NCI-H446 (cell line): ENCODE results near the gene KRT83.
"Not testable (repeated sequence)": the region's sequence is repeated elsewhere in the genome, so short reads cannot be mapped to it uniquely, and the experiment has no call there.

Source experiments
- DNase-seq, 2 experiments: peaks; one replicate each; lab custom pipeline; 2025; lab: John Stamatoyannopoulos, UW

The KRT83 gene

GRCh38 chr12:52331833-52332232 is 10.6 kb upstream of the KRT83 start:
- DNase-seq = no peak

GRCh38 chr12:52331039-52331438 is 9.8 kb upstream of the KRT83 start:
- no peak for DNase-seq

- no peak for DNase-seq
Observed at GRCh38 chr12:52327830-52328500, 6.8 kb upstream of the KRT83 start.

DNA sequence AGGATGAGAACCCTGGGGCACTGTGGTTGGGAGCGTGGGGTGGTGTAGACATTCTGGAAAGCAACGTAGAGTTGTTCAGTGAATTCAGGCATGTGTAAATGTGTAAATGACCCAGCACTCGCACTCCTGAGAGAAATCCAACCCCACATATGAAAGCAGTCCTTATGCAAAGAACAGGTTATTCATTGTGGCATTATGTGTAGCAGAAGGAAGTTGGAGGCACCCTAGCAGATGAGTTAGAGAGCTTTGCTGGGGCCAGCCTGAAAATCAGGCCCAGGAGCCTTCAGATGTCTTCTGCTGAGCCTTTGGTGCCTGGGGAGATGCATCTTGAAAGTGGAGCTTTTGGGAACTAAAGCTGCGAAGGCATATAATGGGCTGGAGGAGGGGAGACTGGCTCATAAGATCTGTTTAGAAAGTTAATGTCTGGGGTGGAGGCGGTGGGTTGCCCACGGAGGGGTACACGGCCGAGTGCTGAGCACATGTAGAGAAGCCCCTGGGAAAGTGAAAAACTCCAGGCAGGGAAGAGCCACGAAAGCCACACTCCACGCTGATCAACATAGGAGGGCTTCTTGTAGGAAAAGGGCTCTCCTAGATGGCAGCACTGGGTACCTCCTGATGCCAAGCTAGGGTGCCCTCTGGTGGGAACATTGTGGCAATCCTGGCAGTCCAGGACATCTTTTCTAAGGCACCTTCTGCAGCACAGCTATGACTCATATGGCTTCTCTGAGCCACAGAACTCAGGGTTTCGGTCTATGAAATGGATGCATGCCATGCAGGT is 6.0 kb upstream of the KRT83 start:
- peak; percentile 73 to 87 for DNase-seq

DNA sequence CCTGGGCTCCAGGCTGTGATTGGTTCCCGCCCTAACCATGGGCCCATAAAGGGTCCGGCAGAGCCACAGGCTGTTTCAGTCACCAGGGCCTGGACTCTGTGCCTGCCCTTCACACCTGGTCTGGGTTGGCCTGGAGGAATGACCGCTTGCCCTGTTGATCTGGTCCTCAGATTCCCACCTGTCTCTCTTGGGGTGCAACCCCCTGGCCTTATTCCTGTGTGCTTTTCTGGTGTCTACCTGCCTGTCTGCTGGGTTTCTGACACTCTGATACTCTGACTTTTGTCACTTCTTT is 2.9 kb upstream of the KRT83 start:
- DNase-seq = no peak

DNA sequence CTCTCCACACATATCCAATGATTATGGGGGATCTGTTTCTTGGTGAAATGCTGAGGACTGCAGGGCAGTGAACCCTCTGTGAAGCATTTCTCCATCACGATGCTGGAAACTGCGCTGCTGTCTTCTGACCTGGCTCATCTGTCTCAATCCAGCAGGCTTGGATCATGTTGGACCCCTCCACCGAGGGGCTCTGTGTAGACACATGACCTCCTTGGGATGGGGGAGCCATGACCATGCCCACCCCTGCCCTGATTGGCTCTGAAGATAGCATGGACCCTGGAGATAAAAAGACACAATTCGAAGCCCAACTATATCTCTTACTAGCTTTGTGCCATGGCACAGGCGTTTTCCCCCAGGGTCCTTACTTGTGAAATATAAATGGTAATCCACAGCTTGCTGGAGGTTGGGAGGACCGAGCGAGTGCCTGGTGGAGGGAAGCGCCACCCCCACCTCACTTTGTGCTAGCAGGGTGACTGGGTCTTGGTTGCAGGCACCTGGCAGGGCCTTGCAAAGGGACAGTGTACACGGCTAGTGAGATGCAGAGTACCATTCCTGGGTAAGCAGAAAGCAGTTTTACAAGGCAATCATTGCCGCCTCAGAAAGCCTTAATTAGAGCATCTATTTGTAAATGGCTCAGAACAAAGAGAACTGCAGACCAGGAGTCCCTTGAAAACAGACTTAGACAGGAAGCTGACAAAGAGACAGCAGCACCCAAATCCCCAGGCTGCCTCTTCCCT is 2.4 kb upstream of the KRT83 start:
- no peak for DNase-seq

DNA sequence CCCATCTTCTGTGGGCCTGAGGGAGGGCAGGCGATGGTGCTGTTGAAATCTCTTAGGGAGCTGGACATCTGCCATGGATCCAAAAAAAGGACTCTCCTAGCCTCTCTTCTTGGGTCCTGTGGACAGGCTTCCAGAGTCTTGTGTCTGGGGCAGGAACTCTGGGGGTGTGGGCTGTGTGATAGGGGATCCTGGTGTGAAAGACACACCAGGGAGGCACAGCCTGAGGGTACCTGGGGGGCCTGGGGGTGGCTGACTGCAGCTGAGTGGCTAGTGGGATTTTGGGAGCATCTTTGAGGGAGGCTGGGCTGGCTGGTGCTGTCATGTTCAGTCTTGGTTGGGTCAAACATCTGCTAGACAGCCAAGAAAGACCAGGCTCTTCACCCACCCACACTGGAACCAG is 1.8 kb upstream of the KRT83 start:
- no peak for DNase-seq

GRCh38 chr12:52322069-52322468 is 871 bp upstream of the KRT83 start:
- no peak for DNase-seq

DNA sequence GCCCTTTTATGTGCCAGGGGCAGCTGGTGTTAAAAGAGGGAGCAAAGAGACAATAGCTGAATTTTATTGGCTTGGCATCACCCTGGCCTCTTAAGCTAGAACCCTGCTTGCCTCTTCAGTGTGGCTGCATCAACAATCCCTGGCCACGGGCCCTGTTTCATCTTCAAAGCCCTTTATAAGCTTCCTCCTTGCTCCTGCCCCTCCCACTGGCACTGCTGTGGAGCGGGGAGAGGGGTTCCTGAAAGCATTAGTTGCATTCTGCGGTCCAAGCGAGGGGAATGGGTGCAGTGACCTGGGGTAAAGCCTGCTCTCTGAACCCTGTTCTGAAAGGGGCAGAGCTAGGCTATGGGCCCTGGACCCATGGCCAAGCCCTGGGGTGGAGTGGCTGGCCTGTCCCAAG is 220 bp upstream of the KRT83 start:
- DNase-seq = no peak

- DNase-seq = no peak
Observed at GRCh38 chr12:52319097-52319496, 2.1 kb downstream of the KRT83 start.

DNA sequence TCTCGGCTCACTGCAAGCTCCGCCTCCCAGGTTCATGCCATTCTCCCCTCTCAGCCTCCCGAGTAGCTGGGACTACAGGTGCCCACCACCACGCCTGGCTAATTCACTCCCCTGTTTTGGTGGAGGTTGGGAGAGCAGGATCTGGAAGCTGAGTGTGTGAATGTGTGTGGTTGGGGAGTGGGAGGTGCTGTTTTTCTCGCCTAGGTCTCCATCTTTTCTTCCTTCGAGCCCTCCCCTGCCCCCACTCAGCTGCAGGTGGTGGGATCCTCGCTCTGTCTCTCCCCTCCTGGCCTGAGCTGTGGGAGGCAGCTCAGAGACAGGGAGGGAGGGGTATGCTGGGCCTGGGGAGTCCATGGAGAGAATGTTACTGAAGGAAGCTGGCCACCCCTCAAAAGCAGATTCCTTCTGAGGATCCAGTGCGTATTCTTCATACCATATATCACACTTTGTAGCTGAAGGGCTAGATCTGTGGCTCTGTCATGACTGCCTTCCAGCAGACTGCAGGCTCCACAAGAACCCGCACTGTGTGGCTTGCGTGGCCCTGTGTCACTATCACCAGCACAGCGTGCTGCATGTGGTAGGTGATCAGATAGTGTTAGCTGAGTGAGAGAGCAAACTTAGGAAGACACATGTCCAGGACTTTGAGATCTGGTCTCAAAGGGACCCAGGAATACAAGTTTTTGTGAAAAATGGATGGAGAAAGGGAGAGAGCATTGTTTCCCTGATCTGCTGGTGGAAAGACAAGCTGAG is 2.8 kb downstream of the KRT83 start:
- no peak for DNase-seq

DNA sequence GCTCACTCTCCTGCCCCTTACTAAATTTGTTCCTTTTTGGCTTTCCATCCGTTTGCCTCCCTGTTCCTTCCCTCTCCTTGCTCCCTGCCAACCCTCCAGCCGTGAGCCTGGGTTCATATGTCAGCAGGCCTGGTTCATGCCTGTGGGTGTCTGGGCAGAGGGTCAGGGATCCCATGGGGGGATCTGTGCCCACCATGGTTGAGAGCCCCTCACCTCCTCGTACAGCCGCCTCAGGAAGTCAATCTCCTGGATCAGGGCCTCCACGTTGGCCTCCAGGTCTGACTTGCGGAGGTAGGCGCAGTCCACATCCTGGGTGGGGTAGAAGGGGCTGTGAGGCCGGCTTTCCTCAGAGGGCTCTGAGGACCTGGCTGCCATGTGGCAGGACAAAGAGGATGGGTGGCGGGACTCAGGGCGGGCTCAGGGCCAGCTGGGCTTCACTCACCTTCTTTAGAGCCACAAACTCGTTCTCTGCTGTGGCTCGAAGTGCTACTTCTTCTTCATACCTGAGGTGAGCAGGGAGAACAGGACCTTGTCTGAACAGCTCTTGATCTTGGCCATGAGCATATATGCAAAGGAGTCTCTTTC is 3.6 kb downstream of the KRT83 start:
- DNase-seq = no peak

DNA sequence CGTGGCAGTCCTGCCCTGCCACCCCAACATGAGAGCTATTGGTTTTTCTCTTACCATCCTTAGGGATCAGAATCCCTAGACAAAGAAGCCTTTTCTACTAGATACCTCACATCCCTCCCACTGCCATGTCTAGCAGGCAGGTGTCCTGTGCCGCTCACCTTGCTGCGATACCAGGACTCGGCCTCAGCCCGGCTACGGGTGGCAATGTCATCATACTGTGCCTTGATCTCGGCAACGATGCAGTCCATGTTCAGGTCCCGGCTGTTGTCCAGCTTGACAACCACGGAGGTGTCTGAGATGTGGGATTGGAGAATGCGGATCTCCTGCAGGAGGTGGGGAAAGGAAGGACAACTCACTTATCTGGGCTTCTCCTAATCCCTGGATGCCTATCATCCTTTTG is 4.5 kb downstream of the KRT83 start:
- no peak for DNase-seq

GRCh38 chr12:52316290-52316689 is 4.9 kb downstream of the KRT83 start:
- no peak for DNase-seq

DNA sequence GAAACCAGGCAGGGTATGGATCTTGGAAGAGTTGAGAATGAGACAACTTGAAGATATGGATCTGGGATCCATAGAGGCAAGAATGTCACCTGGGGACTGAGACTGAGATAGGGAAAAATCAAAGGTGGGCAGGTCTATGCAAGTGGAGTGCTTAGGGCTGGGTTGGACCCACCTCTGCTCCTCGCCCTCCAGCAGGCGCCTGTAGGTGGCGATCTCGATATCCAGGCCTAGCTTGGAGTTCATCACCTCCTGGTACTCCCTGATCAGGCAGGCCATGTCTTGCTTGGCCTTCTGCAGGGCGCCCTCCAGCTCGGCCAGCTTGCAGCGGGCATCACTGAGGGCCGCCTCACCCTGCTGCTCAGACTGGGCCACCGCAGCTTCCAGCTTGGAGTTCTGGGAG is 5.5 kb downstream of the KRT83 start:
- DNase-seq = not testable (repeated sequence)

DNA sequence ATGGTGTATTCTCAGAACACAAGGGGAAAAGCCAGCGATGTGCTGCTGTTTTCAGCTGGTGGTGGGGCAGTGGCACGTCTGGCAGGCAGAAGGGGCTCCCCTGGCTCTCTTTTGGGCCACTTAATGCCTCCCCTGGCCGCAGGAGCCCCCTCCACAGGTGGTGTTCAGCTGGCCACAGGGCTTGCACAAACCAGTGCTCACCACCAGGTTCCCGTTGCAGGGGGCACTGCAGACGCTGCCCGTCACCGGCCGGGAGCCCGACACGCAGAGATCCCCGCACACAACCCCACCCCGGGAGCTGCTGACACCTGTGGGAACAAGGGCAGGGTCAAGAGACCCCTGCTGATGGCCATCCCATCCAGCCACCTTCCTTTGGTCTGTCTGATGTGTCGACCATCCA is 6.7 kb downstream of the KRT83 start:
- DNase-seq = no peak

DNA sequence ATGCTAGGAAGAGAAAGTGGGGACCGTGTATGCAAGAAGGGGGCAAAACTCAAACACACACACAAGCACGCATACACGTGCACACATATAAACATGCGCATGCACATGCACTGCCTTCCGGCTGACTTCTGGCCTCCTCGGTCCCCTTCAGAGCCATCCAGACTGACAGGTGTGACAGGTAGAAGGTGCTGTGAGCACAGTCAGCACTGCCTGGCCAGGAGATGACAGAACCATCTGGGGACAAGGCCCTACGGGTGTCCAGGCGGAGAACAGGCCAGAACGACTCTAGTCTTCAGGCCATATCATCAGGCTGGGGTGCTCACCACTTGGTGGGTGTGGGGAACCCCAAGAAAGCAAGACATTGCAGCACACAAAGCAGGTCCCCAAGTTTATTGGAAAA is 7.3 kb downstream of the KRT83 start:
- DNase-seq = no peak

- DNase-seq = no peak
Observed at GRCh38 chr12:52313461-52313860, 7.7 kb downstream of the KRT83 start.

GRCh38 chr12:52312086-52312485 is 9.1 kb downstream of the KRT83 start:
- DNase-seq = no peak

GRCh38 chr12:52311285-52311648 is 9.9 kb downstream of the KRT83 start:
- no peak for DNase-seq

DNA sequence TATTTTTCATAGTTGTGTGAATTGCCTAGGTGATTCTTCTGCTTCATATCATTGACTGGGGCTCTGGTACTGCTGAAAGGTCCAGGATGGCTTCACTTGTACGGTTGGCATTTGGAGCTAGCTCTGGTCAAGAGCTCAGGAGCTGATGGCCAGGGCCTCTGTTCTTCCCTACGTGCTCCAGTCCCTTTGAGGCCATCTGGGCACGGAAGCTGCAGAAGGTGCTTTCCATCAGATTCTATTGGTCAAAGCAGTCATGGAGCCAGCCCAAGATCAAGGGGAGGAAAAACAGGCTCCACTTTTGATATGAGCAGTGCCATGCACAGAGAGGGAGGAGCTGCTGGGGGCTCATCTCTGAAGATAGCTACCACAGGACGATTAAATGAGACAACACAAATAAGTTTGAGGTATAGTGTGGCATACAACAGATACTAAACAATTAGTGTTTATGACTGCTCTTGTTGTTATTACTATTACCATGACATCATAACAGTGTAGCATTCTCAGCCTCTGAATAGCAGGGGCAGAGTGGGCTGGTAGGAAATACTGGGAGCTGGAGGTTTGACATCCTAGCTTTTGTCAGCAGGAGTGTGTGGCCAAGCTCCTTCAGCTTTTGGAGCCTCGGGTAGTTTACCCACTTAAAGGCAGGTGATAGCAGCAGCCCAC is 10.4 kb downstream of the KRT83 start:
- DNase-seq = no peak
